ENCODE data around the gene CFAP221. TPM values are rescaled to one million over a fixed set of nuclear protein-coding genes. Genes with fewer than 3 reads are reported as not detected.

The CFAP221 gene
- total RNA-seq, 1 experiment from 2014 or later = not detected

DNA sequence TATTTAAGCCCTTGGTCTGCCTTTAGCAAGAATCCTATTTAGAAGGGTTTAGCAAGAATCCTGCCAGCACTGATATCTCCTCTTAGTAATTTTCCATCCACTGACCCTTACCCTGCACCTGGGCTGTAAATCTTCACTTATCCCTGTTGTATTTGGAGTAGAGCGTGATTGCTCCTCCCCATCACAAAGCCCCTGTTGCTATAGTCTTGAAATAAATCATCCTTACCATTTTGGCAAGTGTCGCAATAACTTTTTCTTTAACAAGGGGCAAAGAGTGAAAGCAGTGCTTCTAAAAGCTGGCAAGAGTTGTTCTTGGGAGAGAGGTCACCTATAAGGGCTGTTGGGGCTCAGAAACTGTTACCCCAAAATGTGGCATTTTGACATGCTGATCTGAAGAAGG lies 16.2 kb upstream of the CFAP221 start:
- DNase-seq (ENCODE audit: low read depth, low spot score) = no peak
- in situ Hi-C loops (cut with HindIII; ENCODE audit: low pct_unique_long_range_greater_than_20kb, low sequenced_read_pairs) = no loop called here

DNA sequence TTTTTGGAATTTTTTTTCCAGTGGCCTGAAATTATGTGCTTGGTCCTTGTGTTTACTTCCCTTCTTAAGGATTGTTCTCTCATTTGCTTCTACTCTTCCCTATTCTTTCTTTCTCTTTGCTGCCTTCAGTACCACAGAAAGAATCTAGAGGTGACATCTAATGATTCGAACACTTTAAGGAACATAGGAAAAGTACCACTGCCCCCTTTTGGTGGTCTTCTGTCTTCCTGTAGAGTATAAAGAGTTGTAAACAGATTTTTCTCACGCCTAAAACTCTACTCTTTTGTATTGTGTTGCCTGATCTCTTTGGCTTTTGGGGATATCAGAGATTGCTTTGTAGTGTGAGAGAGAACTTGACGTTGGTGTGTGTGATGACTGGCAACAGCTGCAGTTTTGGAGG lies 13.0 kb upstream of the CFAP221 start:
- in situ Hi-C loops (cut with HindIII; ENCODE audit: low pct_unique_long_range_greater_than_20kb, low sequenced_read_pairs) = no loop called here
- peak; percentile 27 for DNase-seq (ENCODE audit: low read depth, low spot score)

DNA sequence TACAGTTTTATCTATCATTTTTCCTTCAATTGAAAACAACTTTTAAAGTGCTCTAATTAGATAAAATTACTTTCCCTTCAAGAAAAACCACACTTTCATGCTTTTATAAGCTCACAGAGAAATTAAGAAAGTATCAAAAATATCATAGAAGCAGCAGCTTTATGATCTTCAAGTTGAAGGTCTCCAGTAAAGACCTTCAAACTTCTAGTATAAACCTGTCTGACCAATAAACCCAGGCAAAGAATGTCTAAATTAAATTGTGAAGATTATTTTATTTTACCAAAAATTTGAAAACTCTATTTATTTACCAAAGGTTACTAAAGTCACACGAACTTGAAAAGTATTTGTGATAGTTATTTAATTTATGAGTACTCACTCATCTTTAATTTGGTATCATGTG lies 10.7 kb upstream of the CFAP221 start:
- in situ Hi-C loops (cut with HindIII; ENCODE audit: low pct_unique_long_range_greater_than_20kb, low sequenced_read_pairs) = no loop called here
- DNase-seq (ENCODE audit: low read depth, low spot score) = no peak

DNA sequence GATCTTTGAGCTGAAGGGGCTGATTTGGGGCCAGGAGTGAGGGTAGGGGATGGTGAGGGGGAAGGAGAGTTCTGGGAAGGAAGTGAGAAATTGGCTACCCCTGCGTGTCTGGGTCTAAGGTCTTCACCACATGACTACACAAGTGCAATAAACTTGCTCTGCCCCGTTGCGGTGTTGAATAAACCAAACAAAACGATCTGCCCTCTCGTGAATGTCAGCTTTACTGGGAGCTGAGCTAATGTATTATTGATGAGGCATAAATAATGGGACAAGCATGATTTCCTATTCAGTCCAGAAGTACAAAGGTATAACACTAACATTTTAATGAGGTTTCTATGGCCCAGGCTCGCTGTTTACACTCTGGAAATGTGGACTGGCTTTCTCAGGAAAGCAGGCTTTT lies 8.0 kb upstream of the CFAP221 start:
- in situ Hi-C loops (cut with HindIII; ENCODE audit: low pct_unique_long_range_greater_than_20kb, low sequenced_read_pairs) = no loop called here
- DNase-seq (ENCODE audit: low read depth, low spot score) = no peak

DNA sequence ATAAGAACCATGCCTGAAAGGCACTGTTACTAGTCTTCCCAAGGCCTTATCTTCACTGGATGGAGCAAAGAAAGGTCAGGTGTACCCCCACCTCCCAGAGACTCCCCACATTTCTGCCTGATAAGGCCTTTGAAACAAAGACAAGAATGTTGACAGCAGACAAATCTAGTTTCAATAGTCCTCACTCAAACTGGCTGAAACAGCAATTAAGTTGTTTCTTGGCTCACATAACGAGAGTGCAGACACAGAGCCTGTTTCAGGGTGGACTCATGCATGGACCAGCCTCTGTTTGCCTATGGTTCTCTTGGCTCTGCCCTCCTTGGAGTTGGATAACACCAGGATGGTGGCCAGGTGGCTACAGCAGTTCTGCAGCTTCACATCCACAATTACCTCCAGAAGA lies 7.5 kb upstream of the CFAP221 start:
- no peak for DNase-seq (ENCODE audit: low read depth, low spot score)
- in situ Hi-C loops (cut with HindIII; ENCODE audit: low pct_unique_long_range_greater_than_20kb, low sequenced_read_pairs) = no loop called here

DNA sequence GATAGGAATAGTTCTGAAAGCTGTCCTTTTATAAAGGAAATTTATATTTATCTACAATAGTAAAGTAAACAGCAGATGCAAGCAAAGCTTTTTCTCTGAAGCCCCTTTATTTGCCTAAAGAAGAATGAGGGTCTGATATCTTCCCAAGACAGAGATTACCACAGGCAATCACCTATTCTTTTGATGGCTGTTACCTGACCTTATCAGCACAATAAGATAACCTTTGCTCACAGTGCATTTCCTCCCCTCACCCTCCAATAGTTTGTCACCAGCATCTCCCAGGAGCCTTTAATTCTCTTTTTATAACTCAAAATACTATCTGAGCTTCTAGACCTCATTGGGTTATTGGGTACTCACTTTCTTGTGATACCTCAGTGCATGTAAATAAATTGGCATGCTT lies 6.5 kb upstream of the CFAP221 start:
- no peak for DNase-seq (ENCODE audit: low read depth, low spot score)
- in situ Hi-C loops (cut with HindIII; ENCODE audit: low pct_unique_long_range_greater_than_20kb, low sequenced_read_pairs) = no loop called here

DNA sequence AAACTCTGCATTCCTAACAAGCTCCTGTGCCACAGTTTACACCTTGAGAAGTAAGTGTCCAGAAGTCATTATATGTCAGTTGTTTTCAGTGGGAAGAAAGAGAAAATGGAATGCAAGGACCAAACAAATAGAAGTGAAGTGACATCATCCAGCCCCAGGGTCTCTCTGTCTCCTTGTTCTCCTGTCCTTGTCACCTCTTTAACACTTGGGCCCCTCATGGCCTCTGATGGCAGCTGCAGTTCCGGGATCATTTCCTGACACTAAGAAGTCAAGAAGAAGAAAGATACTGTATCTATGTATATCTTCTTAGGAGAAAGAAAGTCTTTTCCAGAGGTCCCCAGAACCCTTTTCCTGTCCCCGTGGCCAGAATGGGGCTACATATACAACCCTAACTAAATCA lies 2.8 kb upstream of the CFAP221 start:
- no peak for DNase-seq (ENCODE audit: low read depth, low spot score)
- in situ Hi-C loops (cut with HindIII; ENCODE audit: low pct_unique_long_range_greater_than_20kb, low sequenced_read_pairs) = no loop called here

DNA sequence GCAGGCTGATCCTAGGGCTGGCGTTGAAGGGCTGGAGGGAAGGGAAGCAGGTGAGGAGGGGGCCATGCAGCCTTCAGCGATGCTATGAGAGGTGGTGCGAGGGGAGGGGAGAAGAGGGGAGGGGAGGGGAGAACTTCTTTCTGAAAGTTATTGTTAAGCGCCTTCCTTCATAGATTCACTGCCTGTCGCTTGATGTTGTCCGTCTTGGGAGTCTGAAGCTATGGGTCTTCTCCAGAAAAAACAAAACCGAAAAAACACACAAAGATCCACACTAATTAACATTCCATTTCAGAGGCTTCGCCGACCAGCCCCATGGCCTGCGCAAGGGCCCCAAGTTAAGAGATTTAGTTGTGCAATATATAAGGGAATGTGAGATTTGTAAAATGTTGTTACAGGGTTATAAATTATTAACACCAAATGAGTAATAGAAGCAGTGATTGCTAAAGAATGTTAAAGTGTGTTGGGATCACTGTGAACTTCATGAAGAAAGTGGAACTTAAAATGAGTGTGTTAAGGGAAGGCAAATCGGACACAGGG lies 758 bp downstream of the CFAP221 start:
- DNase-seq (ENCODE audit: low read depth, low spot score) = no peak
- in situ Hi-C loops (cut with HindIII; ENCODE audit: low pct_unique_long_range_greater_than_20kb, low sequenced_read_pairs) = no loop called here

DNA sequence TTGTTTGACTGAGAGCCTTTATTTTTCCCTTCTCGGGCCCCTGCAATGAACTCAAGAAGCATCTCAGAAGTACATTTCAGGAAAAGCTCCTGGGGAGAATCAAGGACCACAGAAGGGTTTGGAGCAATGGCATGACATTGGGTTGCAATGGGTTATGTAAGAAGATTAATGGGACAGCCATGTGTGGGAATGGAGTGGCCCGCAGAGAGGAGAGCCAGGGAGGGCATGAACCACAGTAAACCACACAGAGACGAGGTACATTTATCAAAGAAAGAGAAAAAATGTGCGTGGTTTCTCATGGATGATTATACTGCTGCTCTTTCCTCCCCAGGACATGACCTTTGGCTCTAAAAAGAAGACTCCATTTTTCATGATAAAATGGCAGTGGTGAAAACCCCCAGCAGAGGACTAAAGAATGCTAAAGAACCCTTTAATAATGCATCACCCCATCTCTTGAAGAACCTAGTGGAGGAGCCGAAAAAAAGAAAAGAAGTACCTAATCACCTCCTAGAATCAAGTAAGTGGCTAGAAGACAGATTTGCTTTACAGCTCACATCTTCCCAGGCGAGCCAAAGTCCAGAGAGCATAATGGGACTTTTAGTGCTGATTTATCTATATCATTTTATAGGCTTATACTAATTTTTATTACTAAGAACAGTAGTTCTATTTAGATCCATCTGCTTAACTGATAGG lies 1.7 kb downstream of the CFAP221 start:
- in situ Hi-C loops (cut with HindIII; ENCODE audit: low pct_unique_long_range_greater_than_20kb, low sequenced_read_pairs) = no loop called here
- DNase-seq (ENCODE audit: low read depth, low spot score) = no peak

DNA sequence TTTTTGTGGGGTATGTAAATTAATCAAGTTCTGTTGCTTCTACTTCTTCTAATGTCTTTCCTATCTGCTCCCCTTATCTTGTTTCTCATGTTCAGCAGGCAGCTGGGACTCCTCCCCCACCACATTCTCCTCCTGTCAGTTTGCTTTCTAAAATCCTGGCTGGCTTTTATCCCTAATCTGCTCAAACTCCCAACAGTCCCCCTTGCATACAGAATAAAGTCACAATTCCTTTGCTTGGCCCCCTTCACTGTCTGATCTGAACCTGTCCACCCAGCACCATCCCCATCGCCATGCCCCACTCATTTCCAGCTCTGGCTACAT lies 2.2 kb downstream of the CFAP221 start:
- in situ Hi-C loops (cut with HindIII; ENCODE audit: low pct_unique_long_range_greater_than_20kb, low sequenced_read_pairs) = no loop called here
- no peak for DNase-seq (ENCODE audit: low read depth, low spot score)

DNA sequence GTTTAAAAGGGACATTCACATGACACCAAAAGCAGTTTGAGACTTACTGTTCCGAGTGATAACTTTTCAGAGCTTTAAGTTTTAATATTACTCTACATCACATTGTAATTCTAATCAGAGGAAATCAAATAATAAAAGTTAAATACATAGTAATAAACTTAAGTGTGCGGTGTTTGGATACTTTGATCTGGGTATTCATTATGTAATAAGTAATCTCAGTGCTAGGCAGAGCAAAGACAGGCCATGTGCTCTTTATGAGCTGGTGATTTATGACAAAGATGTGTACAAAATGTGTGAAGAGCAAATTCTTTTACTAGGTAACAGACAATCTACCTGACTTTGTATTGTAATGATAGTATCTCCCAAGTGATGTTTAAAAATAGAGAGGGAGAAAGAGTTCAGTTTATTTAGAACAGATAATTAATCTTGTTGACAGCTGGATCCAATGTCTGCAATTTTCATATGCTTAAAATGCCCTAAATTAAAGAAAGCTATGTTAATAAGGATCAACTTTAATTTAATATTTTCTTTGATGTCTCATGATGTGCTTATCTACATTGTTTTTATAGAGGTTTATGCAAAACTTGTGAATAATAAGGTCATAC lies 4.4 kb downstream of the CFAP221 start:
- in situ Hi-C loops (cut with HindIII; ENCODE audit: low pct_unique_long_range_greater_than_20kb, low sequenced_read_pairs) = no loop called here
- DNase-seq (ENCODE audit: low read depth, low spot score) = no peak

DNA sequence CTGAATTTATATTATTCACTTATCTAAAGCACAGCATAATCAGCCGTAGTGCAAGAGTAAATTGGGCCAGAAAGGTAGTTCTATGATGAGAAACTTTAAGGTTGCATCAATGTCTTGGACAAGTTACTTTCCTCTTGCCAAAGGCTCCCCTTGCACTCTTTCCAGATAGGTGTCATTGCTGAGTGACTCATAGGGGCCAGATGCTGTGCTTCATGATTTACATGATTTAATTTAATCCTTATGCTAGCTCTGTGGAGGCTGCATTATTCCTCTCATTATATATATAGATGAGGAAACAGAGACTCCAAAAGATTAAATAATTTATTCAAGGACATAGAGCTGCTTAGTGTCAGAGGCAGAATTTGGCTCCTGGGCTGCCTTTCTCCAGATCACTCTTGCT lies 5.0 kb downstream of the CFAP221 start:
- no peak for DNase-seq (ENCODE audit: low read depth, low spot score)
- in situ Hi-C loops (cut with HindIII; ENCODE audit: low pct_unique_long_range_greater_than_20kb, low sequenced_read_pairs) = no loop called here

DNA sequence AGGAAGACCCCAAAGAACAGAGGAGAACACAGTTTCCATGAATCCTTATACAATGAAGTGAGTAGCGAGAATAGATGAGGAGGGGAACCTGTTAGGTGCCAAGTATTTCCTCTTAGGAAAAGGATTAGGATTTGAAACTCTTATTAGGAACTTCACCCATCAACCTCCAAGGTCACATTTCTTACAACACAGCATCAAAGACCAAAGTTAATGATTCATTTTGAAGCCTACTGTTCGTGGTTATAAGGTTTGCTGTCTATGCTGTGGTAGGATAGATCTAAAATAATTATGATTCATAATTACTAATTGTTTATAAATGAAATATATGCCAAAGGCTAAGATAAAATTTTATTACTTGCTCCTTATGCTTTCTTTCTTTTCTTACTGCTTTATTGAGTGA lies 6.1 kb downstream of the CFAP221 start:
- DNase-seq (ENCODE audit: low read depth, low spot score) = no peak
- in situ Hi-C loops (cut with HindIII; ENCODE audit: low pct_unique_long_range_greater_than_20kb, low sequenced_read_pairs) = no loop called here

DNA sequence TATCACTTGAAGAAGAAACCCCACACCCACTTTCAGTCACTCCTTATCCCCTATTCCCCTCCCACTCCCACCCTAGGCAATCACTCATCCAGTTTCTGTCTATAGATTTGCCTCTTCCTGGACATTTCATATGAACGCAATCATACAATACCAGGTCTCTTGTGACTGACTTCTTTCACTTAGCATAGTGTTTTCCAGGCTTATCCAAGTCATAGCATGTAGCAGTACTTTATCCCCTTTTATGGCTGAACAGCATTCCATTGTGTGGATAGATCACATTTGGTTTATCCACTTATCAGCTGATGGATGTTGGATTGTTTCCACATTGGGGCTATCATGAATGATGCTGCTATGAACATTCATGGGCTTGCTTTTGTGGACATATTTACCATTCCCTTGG lies 6.6 kb downstream of the CFAP221 start:
- in situ Hi-C loops (cut with HindIII; ENCODE audit: low pct_unique_long_range_greater_than_20kb, low sequenced_read_pairs) = no loop called here
- DNase-seq (ENCODE audit: low read depth, low spot score) = no peak

DNA sequence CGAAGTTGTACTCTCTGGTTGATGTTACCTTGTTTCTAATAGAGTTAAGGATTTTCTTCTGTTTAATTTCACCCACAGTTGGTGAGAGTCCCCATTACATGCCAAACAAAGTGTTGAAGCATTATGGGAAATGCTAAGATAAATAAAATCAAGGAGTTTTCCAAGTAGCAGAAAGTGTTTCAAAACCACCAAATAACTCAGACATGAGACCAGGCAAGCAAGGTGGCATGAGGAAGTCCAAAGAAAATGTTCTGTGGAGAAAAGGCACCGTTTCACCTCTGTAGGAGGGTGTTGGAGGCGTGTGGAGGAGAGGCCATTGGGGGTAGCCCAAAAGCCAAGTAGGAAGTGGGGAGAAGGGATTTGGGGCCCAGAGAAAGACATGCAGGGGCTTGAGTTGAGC lies 8.7 kb downstream of the CFAP221 start:
- no peak for DNase-seq (ENCODE audit: low read depth, low spot score)
- in situ Hi-C loops (cut with HindIII; ENCODE audit: low pct_unique_long_range_greater_than_20kb, low sequenced_read_pairs) = no loop called here

DNA sequence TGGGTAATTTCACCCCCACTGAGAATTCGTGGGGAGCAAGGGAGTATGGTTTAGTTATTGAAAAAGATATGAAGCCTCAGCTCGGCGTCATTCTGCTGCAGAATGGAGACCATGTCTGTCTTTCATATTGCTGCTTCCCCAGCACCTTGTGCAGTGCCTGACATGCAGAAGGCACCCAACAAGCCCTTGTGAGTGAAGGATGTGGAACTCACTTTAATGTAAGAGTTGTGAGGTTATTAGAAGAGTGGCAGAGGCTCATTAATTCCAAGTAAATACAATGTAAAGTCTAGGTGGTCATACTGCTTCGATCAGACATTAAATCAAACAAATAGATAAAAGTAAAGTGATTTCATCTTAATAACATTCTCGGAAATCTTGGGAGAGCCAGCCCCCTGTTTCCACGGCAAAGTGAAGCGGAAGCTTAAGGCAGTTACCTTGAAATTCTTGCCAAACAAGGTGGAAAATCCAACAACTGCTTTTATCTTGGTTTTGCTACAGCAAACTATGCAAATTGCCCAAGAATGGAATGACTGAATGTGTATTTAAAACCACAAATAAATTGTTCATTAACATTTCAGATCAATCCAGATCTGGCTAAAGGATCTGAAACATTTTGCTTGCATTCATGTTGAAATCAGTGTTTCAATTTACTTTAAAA lies 9.6 kb downstream of the CFAP221 start:
- DNase-seq (ENCODE audit: low read depth, low spot score) = no peak
- in situ Hi-C loops (cut with HindIII; ENCODE audit: low pct_unique_long_range_greater_than_20kb, low sequenced_read_pairs) = no loop called here

DNA sequence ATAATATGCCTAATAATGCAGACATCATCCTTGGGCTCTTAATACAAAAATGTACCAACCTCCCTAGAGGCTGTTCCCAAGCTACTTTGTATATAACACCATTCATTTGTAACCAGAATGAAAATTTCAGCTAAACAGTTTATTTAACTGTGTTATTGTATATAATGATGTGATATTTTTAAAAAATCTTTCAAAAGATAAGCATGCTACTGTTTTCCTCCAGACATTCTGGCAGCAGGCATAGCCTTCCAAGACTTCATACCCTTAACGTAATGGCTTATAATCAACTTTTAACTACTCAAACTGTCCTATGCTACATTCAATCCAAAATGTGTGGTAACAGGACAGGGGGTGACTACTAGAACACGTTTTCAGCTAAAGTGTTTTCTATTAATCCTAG lies 21.2 kb downstream of the CFAP221 start:
- DNase-seq (ENCODE audit: low read depth, low spot score) = no peak
- in situ Hi-C loops (cut with HindIII; ENCODE audit: low pct_unique_long_range_greater_than_20kb, low sequenced_read_pairs) = no loop called here

DNA sequence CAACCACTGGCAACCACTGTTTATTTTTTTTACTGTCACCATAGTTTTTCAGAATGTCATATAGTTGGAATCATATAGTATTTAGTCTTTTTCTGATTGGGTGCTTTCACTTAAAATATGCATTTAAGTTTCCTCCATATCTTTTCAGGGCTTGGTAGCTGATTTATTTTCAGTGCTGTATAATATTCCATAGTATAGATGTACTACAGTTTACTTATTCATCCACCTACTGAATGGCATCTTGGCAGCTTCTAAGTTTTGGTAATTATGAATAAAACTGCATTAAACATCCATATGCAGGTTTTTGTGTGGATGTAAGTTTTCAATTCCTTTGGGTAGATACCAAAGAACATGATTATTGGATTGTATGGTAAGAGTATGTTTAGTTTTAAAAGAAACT lies 23.0 kb downstream of the CFAP221 start:
- in situ Hi-C loops (cut with HindIII; ENCODE audit: low pct_unique_long_range_greater_than_20kb, low sequenced_read_pairs) = no loop called here
- no peak for DNase-seq (ENCODE audit: low read depth, low spot score)

DNA sequence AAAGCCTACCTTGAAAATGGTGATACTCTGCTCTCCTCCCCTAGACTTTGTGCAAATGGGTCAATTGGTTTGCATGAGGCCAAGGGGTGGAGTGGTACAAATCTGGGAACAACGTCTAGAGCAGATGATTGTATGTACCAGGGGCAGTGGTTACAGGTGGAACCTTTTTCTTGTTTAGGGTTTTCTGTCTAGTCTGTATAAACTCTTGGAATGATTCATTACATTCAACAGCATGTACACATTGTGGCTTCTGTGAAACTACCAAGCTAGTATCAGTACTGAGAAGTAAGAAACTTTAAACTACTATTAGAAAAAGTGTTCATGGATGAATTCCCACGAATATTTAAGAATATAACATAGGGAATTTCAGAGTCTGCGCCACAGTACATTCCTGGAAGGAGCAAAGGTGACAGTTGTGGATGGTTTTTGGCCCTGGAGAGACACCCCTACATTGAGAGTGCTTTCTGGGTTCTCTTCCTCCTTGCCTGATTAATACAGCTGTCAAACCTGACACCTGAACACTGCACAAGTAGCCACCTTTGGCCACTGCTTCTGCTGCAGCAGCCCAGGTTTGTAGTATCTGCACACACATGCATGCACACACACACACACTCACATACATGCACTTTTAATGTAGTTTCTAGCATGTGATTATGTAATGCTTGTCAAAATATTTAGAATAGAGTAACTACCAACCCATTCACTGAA lies 30.0 kb downstream of the CFAP221 start:
- no peak for DNase-seq (ENCODE audit: low read depth, low spot score)
- in situ Hi-C loops (cut with HindIII; ENCODE audit: low pct_unique_long_range_greater_than_20kb, low sequenced_read_pairs) = no loop called here
